OCI-LY1 (cell line): Measurements from ENCODE around the gene WIPF1.

Source experiments
- EZH2 ChIP-seq: fragments of 200-600 bp; sonication (generic), shearing (Covaris generic); IDR thresholded peaks from 2 replicates; pipeline ENCODE4 v1.8.0; 2017; ENCODE audit warnings: borderline replicate concordance, mixed run types, mild to moderate bottlenecking, antibody characterized with exemption, low read length, moderate library complexity, mixed read lengths
- TF ChIP-seq, protein P1 (sequence below): fragments of 200-600 bp; sonication (generic), shearing (Covaris generic); IDR thresholded peaks from 2 replicates; pipeline ENCODE4 v1.5.1; 2017; ENCODE audit warnings: mild to moderate bottlenecking, antibody characterized with exemption, low read length, moderate library complexity, mixed read lengths

DNA sequence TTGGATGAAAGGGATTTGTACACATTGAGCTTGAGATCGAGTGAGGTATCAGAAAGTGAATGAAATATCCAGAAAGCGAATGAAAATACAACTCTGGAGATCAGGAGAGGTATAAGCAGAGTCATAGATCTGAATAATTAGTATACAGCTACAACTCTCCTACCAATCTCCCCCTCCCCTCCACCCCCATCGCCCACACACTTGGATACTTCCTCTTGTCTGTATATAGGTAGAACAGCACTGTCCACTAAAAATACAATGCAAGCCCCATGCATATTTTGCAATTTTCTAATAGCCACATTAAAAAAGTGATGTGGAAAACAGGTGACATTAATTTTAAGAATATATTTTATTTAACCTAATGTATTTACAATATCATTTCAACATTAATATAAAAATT lies 23.7 kb upstream of the WIPF1 start:
- TF ChIP-seq, protein P1, sequence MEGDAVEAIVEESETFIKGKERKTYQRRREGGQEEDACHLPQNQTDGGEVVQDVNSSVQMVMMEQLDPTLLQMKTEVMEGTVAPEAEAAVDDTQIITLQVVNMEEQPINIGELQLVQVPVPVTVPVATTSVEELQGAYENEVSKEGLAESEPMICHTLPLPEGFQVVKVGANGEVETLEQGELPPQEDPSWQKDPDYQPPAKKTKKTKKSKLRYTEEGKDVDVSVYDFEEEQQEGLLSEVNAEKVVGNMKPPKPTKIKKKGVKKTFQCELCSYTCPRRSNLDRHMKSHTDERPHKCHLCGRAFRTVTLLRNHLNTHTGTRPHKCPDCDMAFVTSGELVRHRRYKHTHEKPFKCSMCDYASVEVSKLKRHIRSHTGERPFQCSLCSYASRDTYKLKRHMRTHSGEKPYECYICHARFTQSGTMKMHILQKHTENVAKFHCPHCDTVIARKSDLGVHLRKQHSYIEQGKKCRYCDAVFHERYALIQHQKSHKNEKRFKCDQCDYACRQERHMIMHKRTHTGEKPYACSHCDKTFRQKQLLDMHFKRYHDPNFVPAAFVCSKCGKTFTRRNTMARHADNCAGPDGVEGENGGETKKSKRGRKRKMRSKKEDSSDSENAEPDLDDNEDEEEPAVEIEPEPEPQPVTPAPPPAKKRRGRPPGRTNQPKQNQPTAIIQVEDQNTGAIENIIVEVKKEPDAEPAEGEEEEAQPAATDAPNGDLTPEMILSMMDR: no peak
- TF ChIP-seq EZH2: no peak
